NT2/D1 (cell line): ENCODE data around the gene CDC42.

ENCODE experiments used
- DNase-seq: peaks from one replicate; pipeline ENCODE4 v3.0.0-alpha.2; 2011; ENCODE audit warnings: low read depth, low spot score
- H3K27me3 ChIP-seq: 2 replicates; pipeline ENCODE4 v1.6.0; 2011; ENCODE audit warnings: mild to moderate bottlenecking; ENCODE audit not compliant: insufficient read length, insufficient read depth
- H3K36me3 ChIP-seq: 2 replicates; pipeline ENCODE4 v1.6.1; 2011; ENCODE audit warnings: mild to moderate bottlenecking, low read length, mixed read lengths; ENCODE audit not compliant: insufficient read depth, insufficient read length
- H3K4me1 ChIP-seq: 2 replicates; pipeline ENCODE4 v1.5.1; 2011; ENCODE audit not compliant: insufficient read depth, insufficient read length
- H3K4me3 ChIP-seq: 2 replicates; pipeline ENCODE4 v1.5.1; 2011; ENCODE audit warnings: low read depth; ENCODE audit not compliant: insufficient read length
- H3K9ac ChIP-seq: 2 replicates; pipeline ENCODE4 v1.6.0; 2011; ENCODE audit warnings: low read depth; ENCODE audit not compliant: insufficient read length
- H3K9me3 ChIP-seq: 2 replicates; pipeline ENCODE4 v1.5.1; 2011; ENCODE audit warnings: mild to moderate bottlenecking, low read length; ENCODE audit not compliant: insufficient read depth
- SUZ12 ChIP-seq: IDR thresholded peaks from 2 replicates; pipeline ENCODE4 v1.6.1; 2011; ENCODE audit not compliant: insufficient read length, insufficient read depth; ENCODE audit errors: extremely low read depth
- YY1 ChIP-seq: IDR thresholded peaks from 2 replicates; pipeline ENCODE4 v1.6.1; 2011; ENCODE audit not compliant: insufficient read length, insufficient read depth
- ZNF274 ChIP-seq: IDR thresholded peaks from 2 replicates; pipeline ENCODE4 v1.6.1; 2011; ENCODE audit warnings: mild to moderate bottlenecking, low read depth, low read length

Gene CDC42

GRCh38 chr1:22114083-22115012, 61.8 kb downstream of the CDC42 start:
- peaks cover 60% of the 10 kb centered on the region for H3K36me3 ChIP-seq
- no peaks in the 10 kb centered on the region for H3K9me3 ChIP-seq
- peaks cover 21% of the 10 kb centered on the region for H3K4me1 ChIP-seq
- TF ChIP-seq ZNF274 (no peak), YY1 (no peak), SUZ12 (no peak)
- no peak for DNase-seq
- H3K9ac ChIP-seq = no peak overlapping the region
- H3K4me3 ChIP-seq = no peak overlapping the region
- H3K27me3 ChIP-seq = no peaks in the 10 kb centered on the region

GRCh38 chr1:22115286-22115685, 62.8 kb downstream of the CDC42 start:
- no peak for DNase-seq
- Histone ChIP-seq H3K9ac (no peak overlapping the region), H3K9me3 (no peaks in the 10 kb centered on the region), H3K4me3 (no peak overlapping the region), H3K36me3 (peaks cover 63% of the 10 kb centered on the region), H3K4me1 (peaks cover 22% of the 10 kb centered on the region), H3K27me3 (no peaks in the 10 kb centered on the region)
- TF ChIP-seq ZNF274 = no peak
- TF ChIP-seq YY1 = no peak
- TF ChIP-seq SUZ12 = no peak

- DNase-seq = no peak
- Histone ChIP-seq H3K9ac (no peak overlapping the region), H3K36me3 (peaks cover 57% of the 10 kb centered on the region), H3K4me3 (no peak overlapping the region), H3K4me1 (peaks cover 33% of the 10 kb centered on the region), H3K27me3 (no peaks in the 10 kb centered on the region), H3K9me3 (no peaks in the 10 kb centered on the region)
- TF ChIP-seq ZNF274 (no peak), YY1 (no peak), SUZ12 (no peak)
Observed at GRCh38 chr1:22117238-22117637, 64.7 kb downstream of the CDC42 start.

- no peaks in the 10 kb centered on the region for H3K27me3 ChIP-seq
- no peak overlapping the region for H3K4me3 ChIP-seq
- DNase-seq = no peak
- no peak overlapping the region for H3K9ac ChIP-seq
- H3K9me3 ChIP-seq = no peaks in the 10 kb centered on the region
- H3K36me3 ChIP-seq = peaks cover 56% of the 10 kb centered on the region
- TF ChIP-seq ZNF274 (no peak), YY1 (no peak), SUZ12 (no peak)
- H3K4me1 ChIP-seq = peaks cover 39% of the 10 kb centered on the region
Observed at GRCh38 chr1:22117851-22118250, 65.3 kb downstream of the CDC42 start.

GRCh38 chr1:22118291-22118992, 65.9 kb downstream of the CDC42 start:
- no peaks in the 10 kb centered on the region for H3K27me3 ChIP-seq
- H3K9me3 ChIP-seq = no peaks in the 10 kb centered on the region
- H3K9ac ChIP-seq = no peak overlapping the region
- no peak for DNase-seq
- no peak for TF ChIP-seq YY1
- no peak for TF ChIP-seq SUZ12
- TF ChIP-seq ZNF274 = no peak
- no peak overlapping the region for H3K4me3 ChIP-seq
- H3K4me1 ChIP-seq = peaks cover 43% of the 10 kb centered on the region
- peaks cover 51% of the 10 kb centered on the region for H3K36me3 ChIP-seq

GRCh38 chr1:22119626-22120468, 67.3 kb downstream of the CDC42 start:
- no peaks in the 10 kb centered on the region for H3K27me3 ChIP-seq
- no peak overlapping the region for H3K4me3 ChIP-seq
- H3K9me3 ChIP-seq = no peaks in the 10 kb centered on the region
- TF ChIP-seq YY1 (no peak), ZNF274 (no peak), SUZ12 (no peak)
- H3K4me1 ChIP-seq = peaks cover 35% of the 10 kb centered on the region
- DNase-seq = no peak
- H3K36me3 ChIP-seq = peaks cover 45% of the 10 kb centered on the region
- H3K9ac ChIP-seq = no peak overlapping the region
